GM11168 (cell line): ENCODE data around the gene RBM33.

Experiments
- in situ Hi-C: fragments of 300-500 bp; cut with MboI; formaldehyde crosslinking; loops from one replicate; pipeline ENCODE4 v1.12.0; 2022; ENCODE audit warnings: low sequenced_read_pairs; ENCODE audit not compliant: unreplicated experiment

RBM33 gene

GRCh38 chr7:155787171-155787851 lies 142.8 kb downstream of the RBM33 start:
- in situ Hi-C loops: loop anchor here (25.0 kb wide), 1 partner anchor 1025 kb away; no protein-coding TSS in a partner anchor

GRCh38 chr7:155788616-155789000 lies 144.1 kb downstream of the RBM33 start:
- in situ Hi-C loops: loop anchor here (25.0 kb wide), 1 partner anchor 1024 kb away; no protein-coding TSS in a partner anchor

GRCh38 chr7:155789001-155789725 lies 144.7 kb downstream of the RBM33 start:
- in situ Hi-C loops: loop anchor here (25.0 kb wide), 1 partner anchor 1023 kb away; no protein-coding TSS in a partner anchor

GRCh38 chr7:155790666-155791065 lies 146.2 kb downstream of the RBM33 start:
- in situ Hi-C loops: loop anchor here (25.0 kb wide), 1 partner anchor 1022 kb away; no protein-coding TSS in a partner anchor

GRCh38 chr7:155791214-155791737 lies 146.8 kb downstream of the RBM33 start:
- in situ Hi-C loops: loop anchor here (25.0 kb wide), 1 partner anchor 1021 kb away; no protein-coding TSS in a partner anchor

- in situ Hi-C loops: loop anchor here (25.0 kb wide), 1 partner anchor 1020 kb away; no protein-coding TSS in a partner anchor
Measured at GRCh38 chr7:155791836-155792235, 147.4 kb downstream of the RBM33 start.

GRCh38 chr7:155792315-155792960 lies 148.0 kb downstream of the RBM33 start:
- in situ Hi-C loops: loop anchor here (25.0 kb wide), 1 partner anchor 1020 kb away; no protein-coding TSS in a partner anchor

- in situ Hi-C loops: loop anchor here (25.0 kb wide), 1 partner anchor 1019 kb away; no protein-coding TSS in a partner anchor
Measured at GRCh38 chr7:155792999-155793560, 148.6 kb downstream of the RBM33 start.

GRCh38 chr7:155793720-155794119 lies 149.3 kb downstream of the RBM33 start:
- in situ Hi-C loops: loop anchor here (25.0 kb wide), 1 partner anchor 1019 kb away; no protein-coding TSS in a partner anchor

GRCh38 chr7:155794196-155794595 lies 149.7 kb downstream of the RBM33 start:
- in situ Hi-C loops: loop anchor here (25.0 kb wide), 1 partner anchor 1018 kb away; no protein-coding TSS in a partner anchor

- in situ Hi-C loops: loop anchor here (25.0 kb wide), 1 partner anchor 1017 kb away; no protein-coding TSS in a partner anchor
Measured at GRCh38 chr7:155795401-155795800, 150.9 kb downstream of the RBM33 start.

GRCh38 chr7:155795951-155796350 lies 151.5 kb downstream of the RBM33 start:
- in situ Hi-C loops: loop anchor here (25.0 kb wide), 1 partner anchor 1016 kb away; no protein-coding TSS in a partner anchor

GRCh38 chr7:155796381-155797261 lies 152.2 kb downstream of the RBM33 start:
- in situ Hi-C loops: loop anchor here (25.0 kb wide), 1 partner anchor 1016 kb away; no protein-coding TSS in a partner anchor

- in situ Hi-C loops: loop anchor here (25.0 kb wide), 1 partner anchor 1015 kb away; no protein-coding TSS in a partner anchor
Measured at GRCh38 chr7:155797262-155798250, 153.1 kb downstream of the RBM33 start.

GRCh38 chr7:155798673-155799439 lies 154.4 kb downstream of the RBM33 start:
- in situ Hi-C loops: loop anchor here (25.0 kb wide), 1 partner anchor 1013 kb away; no protein-coding TSS in a partner anchor

- in situ Hi-C loops: loop anchor here (25.0 kb wide), 1 partner anchor 1013 kb away; no protein-coding TSS in a partner anchor
Measured at GRCh38 chr7:155799514-155799913, 155.1 kb downstream of the RBM33 start.
